ENCODE measurements around the gene MRTFB. TPM values are rescaled to one million over a fixed set of nuclear protein-coding genes. Genes with fewer than 3 reads are reported as not detected.

The MRTFB gene
- total RNA-seq, 1 experiment from 2014 or later = 29.8 TPM

DNA sequence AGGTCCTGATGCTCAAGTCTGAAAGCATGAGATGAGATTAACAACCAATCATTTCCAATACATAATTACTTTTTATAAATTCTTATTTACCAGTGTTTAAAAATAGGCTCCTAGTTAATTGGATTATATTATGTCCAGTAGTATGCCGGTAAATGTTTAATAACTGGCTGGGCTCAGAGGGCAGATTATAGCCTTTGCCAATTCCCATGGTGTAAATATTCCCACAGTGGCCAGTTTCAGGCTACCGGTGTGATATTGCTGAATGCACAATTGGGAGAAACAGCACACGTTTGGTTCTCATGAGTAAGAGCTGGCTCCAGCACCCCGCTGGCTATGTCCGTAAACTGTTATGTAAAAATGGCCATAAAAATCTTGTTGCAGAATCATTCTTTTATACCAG lies 167.6 kb downstream of the MRTFB start:
- H3K27ac ChIP-seq (ENCODE audit: low read depth, low read length, poor library complexity, severe bottlenecking) = no peak overlapping the region
- no TSS peak for BruUV-seq (replicated peaks)
- H3K4me3 ChIP-seq (ENCODE audit: low read depth, low read length, poor library complexity, severe bottlenecking) = no peak overlapping the region
- peaks cover 7% of the 10 kb centered on the region for H3K36me3 ChIP-seq (ENCODE audit: insufficient read depth, low read length, poor library complexity, severe bottlenecking)
- POLR2A ChIA-PET (ENCODE audit: low non-redundant PET) = no interaction called here
- H3K4me1 ChIP-seq (ENCODE audit: insufficient read depth, low read length, poor library complexity, severe bottlenecking) = no peaks in the 10 kb centered on the region
- TF ChIP-seq, protein P1, sequence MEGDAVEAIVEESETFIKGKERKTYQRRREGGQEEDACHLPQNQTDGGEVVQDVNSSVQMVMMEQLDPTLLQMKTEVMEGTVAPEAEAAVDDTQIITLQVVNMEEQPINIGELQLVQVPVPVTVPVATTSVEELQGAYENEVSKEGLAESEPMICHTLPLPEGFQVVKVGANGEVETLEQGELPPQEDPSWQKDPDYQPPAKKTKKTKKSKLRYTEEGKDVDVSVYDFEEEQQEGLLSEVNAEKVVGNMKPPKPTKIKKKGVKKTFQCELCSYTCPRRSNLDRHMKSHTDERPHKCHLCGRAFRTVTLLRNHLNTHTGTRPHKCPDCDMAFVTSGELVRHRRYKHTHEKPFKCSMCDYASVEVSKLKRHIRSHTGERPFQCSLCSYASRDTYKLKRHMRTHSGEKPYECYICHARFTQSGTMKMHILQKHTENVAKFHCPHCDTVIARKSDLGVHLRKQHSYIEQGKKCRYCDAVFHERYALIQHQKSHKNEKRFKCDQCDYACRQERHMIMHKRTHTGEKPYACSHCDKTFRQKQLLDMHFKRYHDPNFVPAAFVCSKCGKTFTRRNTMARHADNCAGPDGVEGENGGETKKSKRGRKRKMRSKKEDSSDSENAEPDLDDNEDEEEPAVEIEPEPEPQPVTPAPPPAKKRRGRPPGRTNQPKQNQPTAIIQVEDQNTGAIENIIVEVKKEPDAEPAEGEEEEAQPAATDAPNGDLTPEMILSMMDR (conservative IDR thresholded peaks at IDR 0.05; ENCODE audit: low read depth, low read length) = no peak
- no peak for TF ChIP-seq EZH2 (IDR thresholded peaks at IDR 0.05; ENCODE audit: borderline replicate concordance, low read depth, low read length, poor library complexity, severe bottlenecking)
- DNase-seq (ENCODE audit: low spot score) = no peak
- CTCF ChIA-PET = interaction anchor here (1.2 kb wide), 1 partner anchor 315 kb away, joined by 4 read pairs; no protein-coding TSS in a partner anchor
- no peaks in the 10 kb centered on the region for H3K27me3 ChIP-seq (replicated peaks; ENCODE audit: insufficient read depth, low read depth, low read length, poor library complexity)
- no peaks in the 10 kb centered on the region for H3K9me3 ChIP-seq (ENCODE audit: low read depth, low read length, poor library complexity, severe bottlenecking)
- intact Hi-C loops (cut with micrococcal nuclease; ENCODE audit: unreplicated experiment) = no loop called here

DNA sequence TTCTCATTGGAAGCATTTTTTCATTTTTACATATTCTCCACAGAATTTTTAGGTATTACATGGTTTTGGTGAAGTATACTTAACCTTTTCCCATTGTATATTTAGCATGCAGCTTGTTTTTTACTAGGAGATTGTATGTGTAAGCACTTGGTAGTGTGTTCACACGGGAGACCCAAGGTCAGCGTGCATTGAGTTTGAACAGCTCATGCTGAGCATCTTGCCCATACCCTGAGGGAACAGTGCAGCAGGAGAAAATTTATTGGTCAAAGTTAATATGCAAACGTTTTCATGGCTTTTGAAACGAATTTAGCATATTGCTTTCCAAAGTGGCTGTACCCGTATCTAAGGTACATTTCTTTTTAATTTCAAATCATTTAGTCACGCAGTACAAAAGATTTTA lies 168.7 kb downstream of the MRTFB start:
- CTCF ChIA-PET = interaction anchor here (1.2 kb wide), 1 partner anchor 316 kb away, joined by 4 read pairs; no protein-coding TSS in a partner anchor
- no peak overlapping the region for H3K4me3 ChIP-seq (ENCODE audit: low read depth, low read length, poor library complexity, severe bottlenecking)
- DNase-seq (ENCODE audit: low spot score) = no peak
- TF ChIP-seq, protein P1 (conservative IDR thresholded peaks at IDR 0.05; ENCODE audit: low read depth, low read length) = no peak
- no peak for TF ChIP-seq EZH2 (IDR thresholded peaks at IDR 0.05; ENCODE audit: borderline replicate concordance, low read depth, low read length, poor library complexity, severe bottlenecking)
- H3K36me3 ChIP-seq (ENCODE audit: insufficient read depth, low read length, poor library complexity, severe bottlenecking) = peaks cover 7% of the 10 kb centered on the region
- no TSS peak for BruUV-seq (replicated peaks)
- intact Hi-C loops (cut with micrococcal nuclease; ENCODE audit: unreplicated experiment) = loop anchor here (10.0 kb wide), 1 partner anchor 315 kb away; the partner anchor contains the start of gene ERCC4
- H3K9me3 ChIP-seq (ENCODE audit: low read depth, low read length, poor library complexity, severe bottlenecking) = no peaks in the 10 kb centered on the region
- H3K27me3 ChIP-seq (replicated peaks; ENCODE audit: insufficient read depth, low read depth, low read length, poor library complexity) = no peaks in the 10 kb centered on the region
- POLR2A ChIA-PET (ENCODE audit: low non-redundant PET) = no interaction called here
- H3K27ac ChIP-seq (ENCODE audit: low read depth, low read length, poor library complexity, severe bottlenecking) = no peak overlapping the region
- H3K4me1 ChIP-seq (ENCODE audit: insufficient read depth, low read length, poor library complexity, severe bottlenecking) = no peaks in the 10 kb centered on the region

DNA sequence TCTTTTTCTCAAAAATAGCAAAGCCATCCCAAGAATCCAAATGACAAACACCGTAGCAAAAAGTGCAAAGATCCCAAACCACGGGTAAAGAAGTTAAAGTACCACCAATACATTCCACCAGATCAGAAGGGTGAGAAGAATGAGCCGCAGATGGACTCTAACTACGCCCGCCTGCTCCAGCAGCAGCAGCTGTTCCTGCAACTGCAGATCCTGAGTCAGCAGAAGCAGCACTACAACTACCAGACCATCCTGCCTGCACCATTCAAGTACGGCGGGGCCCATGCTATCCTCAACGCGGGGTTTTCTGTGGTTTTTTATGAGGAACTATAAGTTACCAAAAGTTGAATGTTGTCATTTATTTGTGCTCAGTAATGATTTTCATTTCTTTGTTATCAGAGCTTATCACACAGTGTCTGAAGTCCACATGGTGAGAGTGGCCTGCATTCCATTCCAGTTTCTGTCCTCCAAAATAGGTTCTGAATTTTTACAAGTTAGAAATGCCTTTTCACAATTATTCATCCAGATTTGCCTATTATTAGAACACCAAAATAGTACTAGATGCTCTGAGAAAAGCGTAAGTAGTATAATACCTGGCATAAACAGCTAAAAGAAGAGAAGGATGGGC lies 169.2 kb downstream of the MRTFB start:
- no peak for DNase-seq (ENCODE audit: low spot score)
- Histone ChIP-seq H3K36me3 (ENCODE audit: insufficient read depth, low read length, poor library complexity, severe bottlenecking) (peaks cover 7% of the 10 kb centered on the region), H3K9me3 (ENCODE audit: low read depth, low read length, poor library complexity, severe bottlenecking) (no peaks in the 10 kb centered on the region), H3K27ac (ENCODE audit: low read depth, low read length, poor library complexity, severe bottlenecking) (no peak overlapping the region), H3K4me1 (ENCODE audit: insufficient read depth, low read length, poor library complexity, severe bottlenecking) (no peaks in the 10 kb centered on the region), H3K27me3 (replicated peaks; ENCODE audit: insufficient read depth, low read depth, low read length, poor library complexity) (no peaks in the 10 kb centered on the region), H3K4me3 (ENCODE audit: low read depth, low read length, poor library complexity, severe bottlenecking) (no peak overlapping the region)
- POLR2A ChIA-PET (ENCODE audit: low non-redundant PET) = no interaction called here
- BruUV-seq (replicated peaks) = no TSS peak
- intact Hi-C loops (cut with micrococcal nuclease; ENCODE audit: unreplicated experiment) = loop anchor here (10.0 kb wide), 1 partner anchor 316 kb away; the partner anchor contains the start of gene ERCC4
- CTCF ChIA-PET = no interaction called here
- TF ChIP-seq EZH2 (IDR thresholded peaks at IDR 0.05; ENCODE audit: borderline replicate concordance, low read depth, low read length, poor library complexity, severe bottlenecking) = no peak
- TF ChIP-seq, protein P1 (conservative IDR thresholded peaks at IDR 0.05; ENCODE audit: low read depth, low read length) = no peak
